OCI-M2 (cell line): ENCODE data around the gene ICE2.

ENCODE experiments used
- DNase-seq: peaks from one replicate; lab custom pipeline; 2025; ENCODE audit not compliant: unreplicated experiment; lab: John Stamatoyannopoulos, UW

ICE2 gene, protein sequence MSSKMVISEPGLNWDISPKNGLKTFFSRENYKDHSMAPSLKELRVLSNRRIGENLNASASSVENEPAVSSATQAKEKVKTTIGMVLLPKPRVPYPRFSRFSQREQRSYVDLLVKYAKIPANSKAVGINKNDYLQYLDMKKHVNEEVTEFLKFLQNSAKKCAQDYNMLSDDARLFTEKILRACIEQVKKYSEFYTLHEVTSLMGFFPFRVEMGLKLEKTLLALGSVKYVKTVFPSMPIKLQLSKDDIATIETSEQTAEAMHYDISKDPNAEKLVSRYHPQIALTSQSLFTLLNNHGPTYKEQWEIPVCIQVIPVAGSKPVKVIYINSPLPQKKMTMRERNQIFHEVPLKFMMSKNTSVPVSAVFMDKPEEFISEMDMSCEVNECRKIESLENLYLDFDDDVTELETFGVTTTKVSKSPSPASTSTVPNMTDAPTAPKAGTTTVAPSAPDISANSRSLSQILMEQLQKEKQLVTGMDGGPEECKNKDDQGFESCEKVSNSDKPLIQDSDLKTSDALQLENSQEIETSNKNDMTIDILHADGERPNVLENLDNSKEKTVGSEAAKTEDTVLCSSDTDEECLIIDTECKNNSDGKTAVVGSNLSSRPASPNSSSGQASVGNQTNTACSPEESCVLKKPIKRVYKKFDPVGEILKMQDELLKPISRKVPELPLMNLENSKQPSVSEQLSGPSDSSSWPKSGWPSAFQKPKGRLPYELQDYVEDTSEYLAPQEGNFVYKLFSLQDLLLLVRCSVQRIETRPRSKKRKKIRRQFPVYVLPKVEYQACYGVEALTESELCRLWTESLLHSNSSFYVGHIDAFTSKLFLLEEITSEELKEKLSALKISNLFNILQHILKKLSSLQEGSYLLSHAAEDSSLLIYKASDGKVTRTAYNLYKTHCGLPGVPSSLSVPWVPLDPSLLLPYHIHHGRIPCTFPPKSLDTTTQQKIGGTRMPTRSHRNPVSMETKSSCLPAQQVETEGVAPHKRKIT

DNA sequence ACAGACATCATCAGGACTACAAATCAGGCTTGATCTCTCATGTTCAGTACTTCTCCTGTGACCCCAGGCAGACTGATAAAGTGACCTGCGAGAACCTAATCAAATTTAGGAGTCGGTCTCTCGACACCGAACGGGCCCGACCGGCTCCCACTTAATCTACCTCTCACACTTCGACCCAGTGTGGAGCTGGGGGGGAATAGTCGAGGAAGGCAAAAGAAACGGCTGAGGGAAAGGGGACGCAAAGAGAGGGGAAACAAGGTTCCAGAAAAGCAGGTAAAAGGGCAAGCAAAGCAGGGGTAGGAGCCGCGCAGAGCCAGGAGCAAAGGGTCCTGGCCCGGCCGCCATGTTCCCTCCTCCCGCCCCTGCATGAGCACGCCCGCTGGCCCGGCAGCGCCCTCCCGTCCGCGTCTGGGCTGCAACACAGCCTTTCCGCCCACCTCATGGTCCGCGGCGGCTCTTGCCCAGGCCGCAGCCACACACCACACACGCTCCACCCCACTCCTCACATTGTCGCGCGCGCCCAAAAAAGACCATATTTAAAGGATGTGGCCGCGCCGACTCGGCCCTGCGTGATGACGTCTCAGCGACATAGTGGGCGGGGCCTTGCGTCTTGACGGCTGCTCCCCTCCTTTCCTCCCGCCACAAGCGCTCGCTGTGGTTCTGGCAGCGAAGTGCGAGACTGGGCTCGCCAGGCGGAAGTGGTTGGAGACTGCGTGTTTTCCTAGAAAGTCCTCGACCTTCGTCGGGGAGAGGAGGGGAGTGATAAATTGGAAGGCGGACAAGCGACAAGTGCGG is at the start of gene ICE2:
ICE2 (minus strand) TSS at position 577 of the 795 bp plus-strand sequence. CDS start 1,165 bp downstream, outside the sequence.
- peak; percentile 75 for DNase-seq

DNA sequence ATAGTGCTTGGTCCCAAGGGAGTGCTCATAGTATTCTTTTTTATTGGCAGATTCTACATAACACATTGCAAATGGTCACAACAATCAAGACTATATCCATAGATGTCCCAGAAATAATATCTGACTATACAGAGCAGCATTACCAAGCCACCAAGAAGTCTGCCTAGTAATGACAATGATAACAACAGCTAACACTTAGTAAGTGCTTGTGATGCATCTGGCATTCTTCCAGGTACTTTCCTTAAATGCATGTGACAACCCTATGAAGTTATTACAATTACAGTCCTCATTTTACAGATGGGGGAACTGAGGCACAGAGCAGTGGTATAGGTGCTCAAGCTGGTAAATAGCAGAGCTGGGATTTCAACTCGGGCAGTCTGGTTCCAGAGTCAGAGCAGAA is 49.6 kb upstream of the ICE2 start:
- DNase-seq: no peak

DNA sequence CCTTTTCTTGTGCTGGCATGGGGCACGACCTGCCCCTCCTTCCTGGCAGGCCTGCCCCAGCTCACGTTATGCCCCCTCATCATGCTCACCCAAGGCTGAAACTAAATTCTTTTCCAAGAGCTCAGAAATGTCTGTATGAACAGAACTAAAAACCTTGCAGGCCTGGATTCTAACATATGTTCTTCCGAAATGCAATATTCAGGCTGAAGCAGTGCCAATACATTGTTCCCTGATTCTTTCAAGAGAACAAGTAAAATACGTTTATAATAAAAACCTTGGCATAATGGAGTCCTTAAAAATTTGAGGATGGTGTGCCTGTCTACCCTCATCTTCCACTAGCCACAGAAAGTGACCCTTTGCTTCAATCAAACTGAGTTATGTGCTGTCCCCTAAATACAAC is 48.5 kb upstream of the ICE2 start:
- DNase-seq: no peak

DNA sequence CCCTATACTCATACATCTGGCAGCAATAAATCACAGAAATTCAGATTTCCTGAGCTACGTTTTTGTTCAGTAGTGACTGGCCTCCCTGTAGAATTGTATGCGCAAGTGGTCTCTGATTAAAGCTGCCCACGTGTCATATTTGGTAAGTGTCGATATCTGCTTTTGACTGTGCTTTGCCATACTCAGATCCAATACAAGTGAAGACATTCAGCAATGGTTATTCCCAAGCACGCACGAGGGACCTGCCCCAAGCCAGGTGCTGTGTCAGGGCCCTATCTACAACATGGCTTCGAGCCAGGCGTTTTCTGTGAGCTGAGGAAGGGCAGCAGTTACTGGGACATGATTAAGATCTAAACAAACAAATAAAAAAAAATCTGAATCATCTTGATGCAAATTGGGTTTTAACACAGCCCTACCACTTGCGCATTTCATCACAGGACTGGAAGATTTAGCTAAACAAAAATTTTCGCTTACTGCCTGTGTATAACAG is 47.2 kb upstream of the ICE2 start:
- DNase-seq: no peak

DNA sequence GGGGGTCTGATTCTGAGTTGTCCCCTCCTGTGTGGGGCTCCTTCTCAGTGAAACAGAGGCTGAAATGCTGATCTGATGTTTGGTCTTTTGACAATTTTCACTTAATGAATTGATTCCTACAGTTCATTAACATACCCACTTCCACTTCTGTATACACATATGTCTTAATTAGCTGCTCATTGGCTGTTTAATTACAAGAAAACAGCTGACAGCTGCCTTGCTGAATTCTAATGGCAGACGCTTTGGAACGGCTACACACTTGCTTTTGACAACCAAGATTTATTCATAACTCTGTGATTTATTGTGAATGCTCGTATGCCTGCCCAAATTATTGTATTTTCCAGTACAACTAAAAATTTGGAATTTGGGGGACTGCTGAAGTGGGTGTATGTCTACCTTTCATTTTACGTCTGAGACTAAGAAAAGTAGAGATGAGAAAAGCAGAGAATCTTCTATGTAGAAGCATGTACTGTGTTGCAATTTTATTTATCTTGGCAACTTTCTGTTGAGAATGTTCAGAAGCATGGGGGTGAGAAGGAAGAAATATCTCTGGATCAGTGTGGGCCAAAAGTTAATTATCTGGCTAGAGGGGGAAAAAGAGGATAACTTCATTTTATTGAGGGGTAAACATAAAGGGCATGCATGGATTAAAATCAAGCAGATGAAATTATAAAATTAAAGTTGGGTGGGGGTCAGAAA is 46.5 kb upstream of the ICE2 start:
- no peak for DNase-seq

DNA sequence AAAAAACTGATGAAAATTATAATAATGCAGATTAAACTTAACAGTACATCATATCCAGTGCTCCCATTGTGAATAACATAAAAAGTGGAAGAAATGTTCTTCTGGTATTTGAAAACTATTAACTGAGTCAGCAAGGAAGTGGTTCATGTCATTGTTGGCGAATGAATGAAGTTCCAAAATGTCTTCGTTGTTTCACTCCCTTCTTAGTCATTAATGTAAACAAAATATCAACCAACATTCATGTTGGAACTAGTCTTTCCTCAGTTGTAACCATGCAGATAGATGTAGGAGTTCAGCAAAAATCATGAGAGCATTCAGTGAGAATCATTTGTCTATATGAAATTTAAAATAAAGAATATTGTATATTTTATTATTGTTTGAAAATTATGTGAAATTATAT is 44.1 kb upstream of the ICE2 start:
- no peak for DNase-seq

DNA sequence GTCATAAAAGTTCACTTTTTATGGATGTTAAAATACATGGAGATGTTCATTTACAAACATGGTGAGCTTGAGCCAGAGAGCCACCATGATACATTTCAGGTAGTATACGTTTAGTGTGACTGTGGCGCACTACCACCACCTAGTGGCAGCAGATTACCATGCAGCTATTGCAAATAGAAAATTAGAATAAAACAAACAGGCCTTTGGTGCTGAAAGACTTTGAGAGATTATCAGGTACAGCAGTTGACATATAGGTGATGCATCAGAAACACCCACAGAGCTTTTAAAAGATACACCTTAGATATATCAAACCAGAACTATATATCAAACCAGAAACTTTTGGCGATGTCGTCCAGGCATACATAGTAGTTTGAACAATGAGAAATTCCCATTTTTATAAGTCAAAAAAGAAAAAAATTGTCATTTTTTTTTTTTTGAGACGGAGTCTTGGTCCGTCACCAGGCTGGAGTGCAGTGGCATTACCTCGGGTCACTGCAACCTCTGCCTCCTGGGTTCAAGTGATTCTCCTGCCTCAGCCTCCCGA is 42.0 kb upstream of the ICE2 start:
- no peak for DNase-seq

DNA sequence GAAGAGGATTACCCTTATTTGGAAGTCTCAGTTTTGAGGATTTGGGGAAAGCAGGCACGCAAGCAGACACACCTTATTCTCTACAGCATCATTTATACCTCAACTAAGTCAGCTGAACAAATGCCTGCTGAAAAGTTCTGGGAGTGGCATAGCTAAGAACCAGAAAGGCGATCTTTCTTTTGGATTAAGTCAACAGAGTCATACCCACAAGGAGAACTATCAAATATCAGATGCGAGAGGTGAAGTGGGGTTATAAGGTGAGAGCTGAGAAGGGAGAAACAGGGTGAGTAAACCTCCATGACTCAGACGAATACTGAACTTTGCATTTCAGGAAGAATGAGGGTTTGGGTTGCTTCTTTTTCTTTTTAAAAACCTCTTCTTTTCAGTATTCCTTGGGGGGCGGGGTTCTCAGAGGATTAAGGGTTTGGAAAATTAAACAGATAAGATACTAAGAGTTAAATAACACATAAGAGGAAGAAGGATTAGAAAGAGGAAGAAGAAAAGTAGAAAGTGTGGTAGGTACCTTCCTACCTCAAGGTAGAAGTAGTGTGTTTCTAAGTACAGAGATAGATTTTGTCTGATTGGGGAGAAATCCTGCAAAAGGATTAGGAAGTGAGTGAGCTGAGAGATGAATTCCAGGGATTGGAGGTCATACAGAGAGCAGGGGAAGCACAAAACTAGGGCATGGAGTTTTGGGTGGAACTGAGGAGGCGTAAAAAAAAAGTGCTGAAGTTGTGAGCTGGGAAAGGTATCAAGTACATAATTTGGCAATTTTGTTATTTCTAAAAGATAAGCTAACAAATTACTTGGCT is 41.3 kb upstream of the ICE2 start:
- no peak for DNase-seq

DNA sequence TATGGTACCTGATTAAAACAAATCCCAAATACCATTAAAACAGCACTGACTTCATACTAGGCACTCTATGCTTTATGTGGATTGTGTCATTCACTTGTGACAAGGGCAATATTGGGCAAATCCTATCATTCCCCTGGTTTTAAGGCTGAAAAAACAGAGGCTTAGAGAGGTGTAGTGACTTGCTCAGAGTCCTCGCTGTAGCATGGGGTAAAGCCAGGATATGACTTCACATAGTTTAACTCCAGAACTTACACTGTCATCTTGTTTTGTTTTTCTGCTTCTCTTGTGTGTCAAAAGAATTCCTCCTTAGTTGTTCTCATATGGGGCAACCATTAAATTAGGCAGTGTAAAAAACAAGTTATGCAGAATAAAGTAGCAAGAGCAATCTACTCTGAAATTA is 40.3 kb upstream of the ICE2 start:
- no peak for DNase-seq

DNA sequence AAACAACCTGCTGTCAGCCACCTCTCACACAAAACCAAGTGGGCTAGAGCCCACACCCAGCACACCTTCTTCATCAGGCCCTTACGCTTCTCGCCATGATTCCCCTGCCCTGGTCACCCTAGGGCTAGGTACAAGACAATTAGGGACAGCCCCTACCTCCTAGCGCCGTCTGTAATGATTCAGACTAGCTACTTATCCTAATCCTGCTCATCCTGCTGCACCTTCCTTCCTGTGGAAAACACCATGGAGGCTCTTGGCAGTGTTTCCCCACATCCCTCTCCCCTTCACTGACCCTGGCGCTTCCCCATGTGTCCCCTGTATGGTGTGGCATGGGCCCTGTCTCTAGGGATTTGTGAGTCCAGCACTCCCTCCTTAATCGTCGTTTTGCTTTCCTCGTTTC is 39.6 kb upstream of the ICE2 start:
- no peak for DNase-seq

DNA sequence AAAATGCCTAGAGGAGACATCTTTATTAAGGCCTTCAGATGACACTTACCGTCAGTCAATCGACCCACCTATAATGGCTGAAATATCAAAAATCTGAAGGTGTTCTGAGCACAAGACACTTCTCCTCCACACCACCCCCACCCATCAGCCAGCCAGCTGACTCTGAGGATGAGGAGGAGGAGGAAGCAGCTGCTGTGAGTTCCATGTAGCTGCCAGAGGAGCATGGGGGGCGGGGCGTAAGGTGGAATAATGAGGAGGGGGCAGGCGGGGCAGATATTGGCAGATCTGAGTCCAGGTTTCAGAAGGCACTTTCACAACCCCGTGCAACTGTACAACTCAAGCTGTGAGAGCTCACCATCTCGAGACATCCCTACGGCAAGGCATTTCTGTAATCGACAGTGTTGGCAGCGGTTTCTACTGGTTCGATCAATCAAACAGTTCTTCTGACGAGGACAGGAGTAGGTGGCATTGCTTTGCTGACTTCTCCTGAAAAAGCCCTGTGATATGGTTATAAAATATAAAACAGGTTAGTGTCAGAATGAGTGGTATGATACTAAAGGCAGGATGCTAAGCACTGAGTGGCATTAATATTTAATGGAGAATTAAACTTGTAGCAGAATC is 35.4 kb upstream of the ICE2 start:
- no peak for DNase-seq

DNA sequence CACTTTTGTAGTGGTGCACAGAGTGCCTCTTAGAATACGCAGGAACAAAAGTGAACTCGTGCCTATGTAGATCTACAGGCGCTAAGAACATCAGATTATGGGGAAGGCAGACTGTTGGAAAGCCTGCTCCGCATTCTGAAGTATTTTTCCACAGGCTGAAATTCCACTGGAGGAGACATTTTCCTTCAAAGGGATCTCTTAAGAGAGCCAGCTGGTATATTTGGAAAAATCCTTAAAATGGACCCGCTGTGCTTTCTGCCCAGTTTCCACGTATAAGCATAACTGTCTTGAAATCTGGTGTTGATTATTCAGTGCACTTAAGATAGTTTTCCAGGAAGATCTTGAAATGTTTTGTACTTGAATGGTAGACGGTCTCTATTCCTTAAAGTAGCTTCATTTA is 34.7 kb upstream of the ICE2 start:
- DNase-seq: no peak

DNA sequence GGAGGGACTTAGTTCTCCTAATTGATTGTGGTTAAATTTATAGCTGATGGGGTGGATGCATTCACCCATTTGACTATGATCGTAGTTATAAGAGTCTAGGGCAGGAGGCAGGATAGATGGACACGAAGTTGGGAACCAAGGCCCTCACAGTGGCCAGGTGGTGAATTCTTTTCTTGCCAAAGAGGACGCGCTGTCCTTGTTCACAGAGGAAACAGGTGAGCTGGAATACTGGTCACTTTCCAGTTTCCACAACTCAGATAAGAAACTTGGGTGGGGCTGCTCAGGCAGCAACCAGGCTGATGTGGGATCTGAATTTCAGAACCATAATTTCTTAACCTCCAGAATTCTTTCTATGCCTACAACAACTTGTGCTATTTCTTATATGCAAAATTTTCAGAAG is 34.0 kb upstream of the ICE2 start:
- DNase-seq: no peak

DNA sequence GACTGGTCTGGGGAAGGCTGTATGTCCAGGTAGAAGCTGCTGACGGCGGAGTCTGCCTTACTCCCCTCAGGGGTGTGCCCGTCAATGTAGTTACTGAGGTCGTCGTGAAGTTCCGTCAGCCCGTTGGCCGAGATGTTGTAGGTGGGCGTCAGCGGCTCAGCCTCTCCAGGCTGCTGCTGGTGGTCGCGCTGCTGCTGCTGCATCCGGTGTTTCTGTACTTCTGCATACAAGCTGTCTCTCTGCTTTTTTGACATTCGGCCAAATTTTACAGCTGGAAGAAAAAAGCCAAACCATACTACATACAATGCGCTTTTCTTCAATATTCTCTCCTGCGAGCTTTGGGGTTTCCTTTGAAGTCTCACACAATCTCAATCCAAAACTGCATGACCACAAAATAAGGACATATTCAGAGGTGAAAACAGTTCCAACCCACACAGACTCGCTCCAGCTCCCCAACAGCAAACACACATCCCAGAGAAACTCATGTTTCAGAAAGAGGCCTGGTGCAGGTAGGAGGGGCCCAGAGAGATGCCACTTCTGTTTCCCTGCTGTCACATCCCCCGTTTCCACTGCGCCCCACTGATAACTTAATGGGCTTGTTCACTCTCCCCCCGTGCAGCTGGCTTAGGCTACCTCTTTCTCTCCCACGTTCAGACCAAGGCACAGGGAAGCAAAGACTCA is 32.5 kb upstream of the ICE2 start:
- DNase-seq: no peak

DNA sequence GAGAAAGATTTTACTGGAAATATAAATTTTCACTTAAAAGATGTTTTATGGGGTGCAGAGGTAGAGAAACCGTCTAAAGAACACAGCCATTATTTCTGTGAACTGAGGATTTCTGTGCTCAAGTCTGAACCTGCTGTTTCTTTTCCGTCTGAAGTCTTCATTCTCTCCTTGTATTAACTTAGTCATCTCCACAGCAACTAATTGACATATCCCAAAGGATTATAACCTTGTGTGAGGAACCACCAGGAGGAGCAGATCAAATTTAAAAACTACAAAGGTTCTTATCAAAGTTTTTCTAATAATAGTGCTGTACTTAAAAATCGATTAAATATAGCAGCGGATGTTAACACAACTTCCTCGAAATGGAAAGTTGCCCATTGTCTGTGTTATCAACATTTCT is 31.1 kb upstream of the ICE2 start:
- no peak for DNase-seq

DNA sequence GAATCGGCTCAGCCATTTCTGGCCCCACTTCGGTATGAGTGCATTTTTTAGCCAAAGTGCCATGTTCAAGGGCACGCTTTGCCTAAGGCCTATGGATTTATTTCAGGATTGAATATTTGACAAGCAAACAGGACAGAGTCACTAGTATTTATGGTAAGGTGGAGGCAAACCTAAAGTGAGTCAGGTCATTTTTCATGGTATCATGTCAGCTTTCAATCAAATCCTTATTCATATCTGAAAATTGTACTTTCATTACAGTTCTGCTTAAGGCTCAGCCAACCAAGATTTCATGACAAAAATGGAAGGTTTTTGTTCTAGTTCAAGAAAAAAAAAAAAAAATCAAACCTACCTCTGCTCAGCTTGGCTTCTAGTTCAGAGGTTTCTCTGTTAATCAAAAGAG is 30.5 kb upstream of the ICE2 start:
- DNase-seq: no peak

DNA sequence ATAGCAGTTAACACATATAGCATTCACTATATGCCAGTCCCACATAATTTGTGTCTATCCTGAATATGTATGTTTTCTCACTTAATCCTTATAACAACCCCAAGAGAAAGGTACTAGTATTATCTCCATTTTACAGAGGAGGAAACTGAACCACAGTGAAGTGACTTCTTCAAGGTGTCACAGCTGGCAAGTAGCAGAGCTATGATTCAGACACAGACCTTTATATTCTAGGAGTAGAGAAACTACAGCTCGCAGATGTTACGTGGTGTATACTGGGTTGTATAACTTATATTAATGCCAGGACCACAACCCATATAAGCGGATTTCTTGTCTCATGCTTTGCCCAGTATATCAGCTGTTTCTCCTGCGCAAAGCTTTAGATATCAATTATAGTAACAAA is 29.5 kb upstream of the ICE2 start:
- no peak for DNase-seq
